HEK293 (cell line): ENCODE measurements around the gene STARD3.
A peak's percentile ranks its signal among the peaks of the same experiment; 100 is the strongest.

ENCODE experiments used
- CTCF ChIA-PET: fragments of 350-600 bp; formaldehyde crosslinking; extraction: SDS; loops from one replicate; lab custom pipeline; 2021; ENCODE audit warnings: antibody characterized with exemption; lab: Yijun Ruan, JAX
- POLR2A ChIA-PET: fragments of 300-600 bp; formaldehyde crosslinking; extraction: SDS; loops from one replicate; lab custom pipeline; 2020; ENCODE audit warnings: antibody characterized with exemption, inconsistent platforms; lab: Yijun Ruan, JAX
- H3K27ac ChIP-seq: fragments of 200-500 bp; sonication (Bioruptor generic); 2 replicates; pipeline ENCODE4 v1.5.1; 2014; ENCODE audit warnings: low read depth, low read length, control low read depth, inconsistent platforms; ENCODE audit errors: extremely low read depth
- H3K36me3 ChIP-seq, 2 experiments: fragments of 200-500 bp in 1 of 2; sonication (Bioruptor generic) in 1 of 2; 1 replicate in 1 of 2; 2 replicates in 1 of 2; pipeline ENCODE4 v1.5.1; 2014 to 2017; ENCODE audit warnings: inconsistent platforms in 2 of 2, low read length in 2 of 2; ENCODE audit not compliant: control insufficient read depth in 2 of 2, insufficient read depth in 1 of 2
- H3K4me1 ChIP-seq: fragments of 200-500 bp; sonication (Bioruptor generic); 2 replicates; pipeline ENCODE4 v1.5.1; 2014; ENCODE audit warnings: mild to moderate bottlenecking, low read length, inconsistent platforms; ENCODE audit not compliant: control insufficient read depth, insufficient read depth
- H3K4me3 ChIP-seq: 2 replicates; pipeline ENCODE4 v1.5.1; 2011; ENCODE audit warnings: low read depth, mild to moderate bottlenecking, control low read depth, low read length, moderate library complexity
- H3K9me3 ChIP-seq: fragments of 200-500 bp; sonication (Bioruptor generic); 2 replicates; pipeline ENCODE4 v1.5.1; 2014; ENCODE audit warnings: low read depth, low read length, inconsistent platforms; ENCODE audit not compliant: control insufficient read depth, insufficient read depth
- GLI2 ChIP-seq: fragments of 450-650 bp; formaldehyde crosslinking; IDR thresholded peaks from 2 replicates; pipeline ENCODE4; 2017; ENCODE audit warnings: missing biosample characterization, missing genetic modification characterization, low read depth, borderline replicate concordance
- GLIS2 ChIP-seq: fragments of 450-650 bp; formaldehyde crosslinking; IDR thresholded peaks from 2 replicates; pipeline ENCODE4 v1.5.1; 2016; ENCODE audit warnings: missing biosample characterization, missing genetic modification characterization
- KLF17 ChIP-seq: fragments of 450-650 bp; formaldehyde crosslinking; IDR thresholded peaks from 2 replicates; pipeline ENCODE4 v1.5.1; 2016; ENCODE audit warnings: missing biosample characterization, missing genetic modification characterization
- KLF8 ChIP-seq: fragments of 450-650 bp; formaldehyde crosslinking; IDR thresholded peaks from 2 replicates; pipeline ENCODE4 v1.5.1; 2016; ENCODE audit warnings: missing biosample characterization, missing genetic modification characterization
- PATZ1 ChIP-seq: fragments of 450-650 bp; formaldehyde crosslinking; IDR thresholded peaks from 2 replicates; pipeline ENCODE4 v1.5.1; 2016; ENCODE audit warnings: missing biosample characterization, missing genetic modification characterization
- ZBTB20 ChIP-seq: fragments of 450-650 bp; formaldehyde crosslinking; IDR thresholded peaks from 2 replicates; pipeline ENCODE4 v1.5.1; 2016; ENCODE audit warnings: missing biosample characterization, missing genetic modification characterization
- ZBTB26 ChIP-seq: fragments of 450-650 bp; formaldehyde crosslinking; optimal IDR thresholded peaks from 2 replicates; pipeline ENCODE3; 2016; ENCODE audit warnings: missing biosample characterization, mild to moderate bottlenecking, missing genetic modification characterization
- ZBTB6 ChIP-seq: fragments of 450-650 bp; formaldehyde crosslinking; IDR thresholded peaks from 2 replicates; pipeline ENCODE4 v1.5.1; 2017; ENCODE audit warnings: missing biosample characterization, missing genetic modification characterization
- ZBTB7A ChIP-seq: fragments of 450-650 bp; formaldehyde crosslinking; IDR thresholded peaks from 2 replicates; pipeline ENCODE4 v1.5.1; 2016; ENCODE audit warnings: low read depth, missing biosample characterization, missing genetic modification characterization
- ZBTB8A ChIP-seq: fragments of 450-650 bp; formaldehyde crosslinking; IDR thresholded peaks from 2 replicates; pipeline ENCODE4 v1.5.1; 2016; ENCODE audit warnings: missing biosample characterization, missing genetic modification characterization
- ZFP41 ChIP-seq: fragments of 450-650 bp; formaldehyde crosslinking; IDR thresholded peaks from 2 replicates; pipeline ENCODE4 v1.5.1; 2016; ENCODE audit warnings: missing biosample characterization, missing genetic modification characterization, borderline replicate concordance
- ZIC2 ChIP-seq: fragments of 450-650 bp; formaldehyde crosslinking; IDR thresholded peaks from 2 replicates; pipeline ENCODE4 v1.5.1; 2016; ENCODE audit warnings: missing biosample characterization, missing genetic modification characterization
- ZNF114 ChIP-seq: fragments of 450-650 bp; formaldehyde crosslinking; IDR thresholded peaks from 2 replicates; pipeline ENCODE4 v1.5.0; 2017; ENCODE audit warnings: missing biosample characterization, missing genetic modification characterization
- ZNF211 ChIP-seq: fragments of 450-650 bp; formaldehyde crosslinking; IDR thresholded peaks from 2 replicates; pipeline ENCODE4 v1.5.1; 2016; ENCODE audit warnings: low read depth, missing biosample characterization, missing genetic modification characterization
- ZNF37A ChIP-seq: fragments of 450-650 bp; IDR thresholded peaks from 2 replicates; pipeline ENCODE4 v1.5.1; 2018; ENCODE audit warnings: missing biosample characterization, missing genetic modification characterization
- ZNF423 ChIP-seq: fragments of 450-650 bp; formaldehyde crosslinking; IDR thresholded peaks from 2 replicates; pipeline ENCODE4 v1.5.1; 2016; ENCODE audit warnings: missing biosample characterization, missing genetic modification characterization
- ZNF433 ChIP-seq: fragments of 450-650 bp; formaldehyde crosslinking; IDR thresholded peaks from 2 replicates; pipeline ENCODE4 v1.5.1; 2016; ENCODE audit warnings: missing biosample characterization, missing genetic modification characterization, low read depth
- ZNF510 ChIP-seq: fragments of 450-650 bp; formaldehyde crosslinking; IDR thresholded peaks from 2 replicates; pipeline ENCODE4 v1.5.1; 2018; ENCODE audit warnings: mild to moderate bottlenecking, missing genetic modification characterization, missing biosample characterization; ENCODE audit not compliant: insufficient replicate concordance
- ZNF529 ChIP-seq: fragments of 450-650 bp; formaldehyde crosslinking; IDR thresholded peaks from 2 replicates; pipeline ENCODE4 v1.5.1; 2017; ENCODE audit warnings: missing genetic modification characterization, missing biosample characterization; ENCODE audit not compliant: insufficient replicate concordance
- ZNF623 ChIP-seq: fragments of 450-650 bp; formaldehyde crosslinking; IDR thresholded peaks from 2 replicates; pipeline ENCODE4 v1.5.1; 2016; ENCODE audit warnings: missing biosample characterization, missing genetic modification characterization
- ZNF626 ChIP-seq: fragments of 450-650 bp; sonication (Bioruptor Pico); formaldehyde crosslinking; IDR thresholded peaks from 2 replicates; pipeline ENCODE4 v1.5.1; 2018; ENCODE audit warnings: missing biosample characterization, missing genetic modification characterization, inconsistent platforms
- ZNF660 ChIP-seq: fragments of 450-650 bp; IDR thresholded peaks from 2 replicates; pipeline ENCODE4 v1.5.1; 2018; ENCODE audit warnings: missing biosample characterization, mild to moderate bottlenecking, missing genetic modification characterization
- ZNF670 ChIP-seq: fragments of 450-650 bp; formaldehyde crosslinking; IDR thresholded peaks from 2 replicates; pipeline ENCODE4 v1.5.1; 2016; ENCODE audit warnings: missing biosample characterization, missing genetic modification characterization, low read depth
- ZNF692 ChIP-seq: fragments of 450-650 bp; formaldehyde crosslinking; IDR thresholded peaks from 2 replicates; pipeline ENCODE4 v1.5.1; 2016; ENCODE audit warnings: missing biosample characterization, missing genetic modification characterization
- ZNF701 ChIP-seq: fragments of 450-650 bp; formaldehyde crosslinking; IDR thresholded peaks from 2 replicates; pipeline ENCODE4 v1.5.1; 2016; ENCODE audit warnings: missing biosample characterization, missing genetic modification characterization
- ZNF792 ChIP-seq: fragments of 450-650 bp; formaldehyde crosslinking; IDR thresholded peaks from 2 replicates; pipeline ENCODE4 v1.5.1; 2016; ENCODE audit warnings: missing biosample characterization, missing genetic modification characterization

The STARD3 gene

GRCh38 chr17:39664581-39665561 lies 27.9 kb downstream of the STARD3 start, which contains the start of gene TCAP (continued):
- TF ChIP-seq ZNF660 (tag by site-specific recombination), result no peak
- TF ChIP-seq ZFP41 (tag by site-specific recombination), result no peak
- no peak for TF ChIP-seq ZNF692
- no peak for TF ChIP-seq ZBTB7A (tag by site-specific recombination)
- TF ChIP-seq ZNF114 (tag by site-specific recombination), result no peak
- TF ChIP-seq ZNF623 (tag by site-specific recombination), result peak; percentile 53
- TF ChIP-seq ZNF701 (tag by site-specific recombination), result no peak
- TF ChIP-seq PATZ1 (tag by site-specific recombination), result 0 out of 2 replicates have a peak, but pooled peaks have one; percentile 15
- TF ChIP-seq ZNF37A, result no peak
- TF ChIP-seq ZBTB26 (tag by site-specific recombination), result no peak
- no peak for TF ChIP-seq ZNF211 (tag by site-specific recombination)

- CTCF ChIA-PET, result interaction anchor here (0.7 to 11.6 kb wide), 9 partner anchors 14 to 138 kb away, joined by 3 to 168 read pairs (median 3); partner anchors contain the start of gene PPP1R1B
- POLR2A ChIA-PET, result interaction anchor here (0.6 to 1.4 kb wide), 4 partner anchors 10 to 99 kb away, joined by 3 to 5 read pairs (median 4); partner anchors contain the start of gene ERBB2
- H3K27ac ChIP-seq, result no peak overlapping the region
- no peak overlapping the region for H3K4me3 ChIP-seq
- H3K36me3 ChIP-seq, result peaks cover 0 to 23% of the 10 kb centered on the region in 2 experiments; a peak in 1 of 3 replicates
- H3K4me1 ChIP-seq, result peaks cover 9% of the 10 kb centered on the region
- no peaks in the 10 kb centered on the region for H3K9me3 ChIP-seq
- TF ChIP-seq ZBTB6 (tag by site-specific recombination) (peak; percentile 28; the same call in 1 of the 2 replicates), ZNF433 (no peak), ZBTB7A (tag by site-specific recombination) (no peak), ZNF626 (tag by site-specific recombination) (no peak), ZNF423 (tag by site-specific recombination) (no peak), KLF17 (tag by site-specific recombination) (0 out of 2 replicates have a peak, but pooled peaks have one; percentile 15), GLI2 (tag by site-specific recombination) (no peak), ZBTB20 (tag by site-specific recombination) (no peak), ZNF529 (no peak), KLF8 (tag by site-specific recombination) (no peak), ZIC2 (tag by site-specific recombination) (peak; percentile 95), ZBTB8A (tag by site-specific recombination) (no peak), ZNF670 (tag by site-specific recombination) (no peak), ZNF792 (tag by site-specific recombination) (no peak), GLIS2 (tag by site-specific recombination) (peak; percentile 85), ZNF701 (tag by site-specific recombination) (no peak), ZNF510 (no peak)
Observed at GRCh38 chr17:39665642-39666224, 28.8 kb downstream of the STARD3 start.
